CD4-positive, CD25-positive, alpha-beta regulatory T cell (primary cell): ENCODE results near the gene SGMS1. TPM values are rescaled to one million over a fixed set of nuclear protein-coding genes. Genes with fewer than 3 reads are reported as not detected.
"Not testable (repeated sequence)": the region's sequence is repeated elsewhere in the genome, so short reads cannot be mapped to it uniquely, and the experiment has no call there.

ENCODE experiments used
- ATAC-seq, 2 donors: fragments of 150-1000 bp; cut with Tn5 transposase; one replicate each; pipeline ENCODE4 v1.10.0; 2021; ENCODE audit warnings: low read depth in 2 of 2, moderate number of reproducible peaks in 2 of 2, moderate library complexity in 1 of 2
- DNase-seq, 3 donors: peaks; one replicate each; pipeline versions ENCODE4 v3.0.0 to v3.0.0-alpha.2; 2012 to 2022; ENCODE audit warnings: mixed read lengths in 1 of 3
- H3K27ac ChIP-seq: one replicate; pipeline ENCODE4 v1.7.0; 2013; ENCODE audit warnings: mild to moderate bottlenecking, low read length; ENCODE audit not compliant: insufficient read depth, poor library complexity, severe bottlenecking
- H3K27me3 ChIP-seq: one replicate; pipeline ENCODE4 v1.7.0; 2013; ENCODE audit warnings: low read length; ENCODE audit not compliant: control insufficient read depth, insufficient read depth
- H3K36me3 ChIP-seq: one replicate; pipeline ENCODE4 v1.7.0; 2013; ENCODE audit warnings: mild to moderate bottlenecking, low read length, moderate library complexity; ENCODE audit not compliant: control insufficient read depth, insufficient read depth
- H3K4me1 ChIP-seq: 2 replicates; pipeline ENCODE4 v1.7.0; 2013; ENCODE audit warnings: mild to moderate bottlenecking, low read length; ENCODE audit not compliant: insufficient read depth, control insufficient read depth, poor library complexity, severe bottlenecking
- H3K4me3 ChIP-seq: one replicate; pipeline ENCODE4 v1.7.0; 2013; ENCODE audit warnings: low read depth, mild to moderate bottlenecking, low read length, moderate library complexity
- H3K9me3 ChIP-seq, 2 experiments: 1 replicate in 1 of 2; 2 replicates in 1 of 2; pipeline ENCODE4 v1.7.0; 2013; ENCODE audit warnings: low read length in 2 of 2, mild to moderate bottlenecking in 1 of 2, moderate library complexity in 1 of 2; ENCODE audit not compliant: control insufficient read depth in 2 of 2
- H3K27ac Mint-ChIP-seq, 3 donors: one replicate each; pipeline ENCODE4 v1.8.0; 2020 to 2022; ENCODE audit warnings: mild to moderate bottlenecking in 3 of 3, mixed read lengths in 3 of 3, moderate library complexity in 2 of 3
- H3K27me3 Mint-ChIP-seq: one replicate; pipeline ENCODE4 v1.8.0; 2022; ENCODE audit warnings: mild to moderate bottlenecking, mixed read lengths
- H3K36me3 Mint-ChIP-seq: one replicate; pipeline ENCODE4 v1.8.0; 2020; ENCODE audit warnings: mixed read lengths
- H3K4me1 Mint-ChIP-seq, 4 donors: one replicate each; pipeline ENCODE4 v1.8.0; 2020 to 2022; ENCODE audit warnings: mixed read lengths in 4 of 4, mild to moderate bottlenecking in 1 of 4
- H3K4me3 Mint-ChIP-seq, 4 donors: one replicate each; pipeline ENCODE4 v1.8.0; 2020 to 2022; ENCODE audit warnings: mild to moderate bottlenecking in 4 of 4, mixed read lengths in 4 of 4, moderate library complexity in 3 of 4
- H3K9me3 Mint-ChIP-seq, 7 donors: one replicate each; pipeline ENCODE4 v1.8.0; 2020 to 2022; ENCODE audit warnings: mixed read lengths in 7 of 7, mild to moderate bottlenecking in 3 of 7, moderate library complexity in 2 of 7
- polyA plus RNA-seq, 4 donors: library from polyadenylated mRNA; unstranded; fragments of 300-500 nt; fragmentation: Illumina TruSeq; gene quantifications; one replicate each; pipeline ENCODE4 v1.2.3, GENCODE V29; 2021
- total RNA-seq: library from RNA; stranded (reverse); gene quantifications from one replicate; pipeline ENCODE4 v1.2.3, GENCODE V29; 2022

Gene SGMS1
- total and polyA plus RNA-seq, 5 donors from 2014 or later, result 25.7 to 241 (median 33.0) TPM

- Mint-ChIP-seq H3K9me3 (peaks cover 0 to 6% (median 0%) of the 10 kb centered on the region in 7 donors), H3K36me3 (peaks cover 10% of the 10 kb centered on the region), H3K27ac (no peak overlapping the region), H3K4me3 (no peak overlapping the region), H3K27me3 (peaks cover 4% of the 10 kb centered on the region), H3K4me1 (peaks cover 27 to 57% (median 49%) of the 10 kb centered on the region in 4 donors)
- DNase-seq (no peak), ATAC-seq (no peak)
- Histone ChIP-seq H3K9me3 (no peaks in the 10 kb centered on the region), H3K36me3 (no peaks in the 10 kb centered on the region), H3K4me3 (no peak overlapping the region), H3K27me3 (no peaks in the 10 kb centered on the region), H3K4me1 (peaks cover 38% of the 10 kb centered on the region), H3K27ac (no peak overlapping the region)
Measured at GRCh38 chr10:50536617-50537240, 87.0 kb downstream of the SGMS1 start.

- not testable (repeated sequence) for H3K36me3 Mint-ChIP-seq, DNase-seq, H3K9me3 Mint-ChIP-seq, H3K27ac Mint-ChIP-seq, ATAC-seq, H3K27me3 ChIP-seq, H3K27ac ChIP-seq, H3K4me3 Mint-ChIP-seq, H3K4me3 ChIP-seq, H3K36me3 ChIP-seq, H3K27me3 Mint-ChIP-seq, H3K9me3 ChIP-seq
- peaks cover 20% of the 10 kb centered on the region for H3K4me1 ChIP-seq
- peaks cover 28 to 40% (median 35%) of the 10 kb centered on the region in 4 donors for H3K4me1 Mint-ChIP-seq
Measured at GRCh38 chr10:50534748-50535376, 88.9 kb downstream of the SGMS1 start.

GRCh38 chr10:50533296-50533695 lies 90.5 kb downstream of the SGMS1 start:
- H3K36me3 ChIP-seq, result no peaks in the 10 kb centered on the region
- ATAC-seq (no peak), DNase-seq (no peak)
- peaks cover 23 to 40% (median 35%) of the 10 kb centered on the region in 4 donors for H3K4me1 Mint-ChIP-seq
- no peak overlapping the region for H3K27ac Mint-ChIP-seq
- H3K4me3 ChIP-seq, result no peak overlapping the region
- no peak overlapping the region for H3K27ac ChIP-seq
- peaks cover 4% of the 10 kb centered on the region for H3K4me1 ChIP-seq
- no peaks in the 10 kb centered on the region for H3K9me3 Mint-ChIP-seq
- H3K27me3 Mint-ChIP-seq, result no peaks in the 10 kb centered on the region
- H3K4me3 Mint-ChIP-seq, result no peak overlapping the region
- no peaks in the 10 kb centered on the region for H3K27me3 ChIP-seq
- no peaks in the 10 kb centered on the region for H3K9me3 ChIP-seq
- H3K36me3 Mint-ChIP-seq, result peaks cover 3% of the 10 kb centered on the region

GRCh38 chr10:50531388-50532077 lies 92.2 kb downstream of the SGMS1 start:
- no peak overlapping the region for H3K4me3 ChIP-seq
- no peaks in the 10 kb centered on the region for H3K36me3 ChIP-seq
- Mint-ChIP-seq H3K4me1 (peaks cover 33 to 47% (median 43%) of the 10 kb centered on the region in 4 donors), H3K27ac (no peak overlapping the region), H3K27me3 (no peaks in the 10 kb centered on the region), H3K9me3 (no peaks in the 10 kb centered on the region), H3K4me3 (no peak overlapping the region), H3K36me3 (peaks cover 3% of the 10 kb centered on the region)
- H3K9me3 ChIP-seq, result no peaks in the 10 kb centered on the region
- no peak overlapping the region for H3K27ac ChIP-seq
- peaks cover 8% of the 10 kb centered on the region for H3K4me1 ChIP-seq
- DNase-seq (no peak), ATAC-seq (no peak)
- H3K27me3 ChIP-seq, result no peaks in the 10 kb centered on the region

GRCh38 chr10:50529660-50530059 lies 94.1 kb downstream of the SGMS1 start:
- H3K27me3 ChIP-seq, result no peaks in the 10 kb centered on the region
- ATAC-seq (no peak), DNase-seq (no peak)
- no peak overlapping the region for H3K4me3 ChIP-seq
- H3K27ac Mint-ChIP-seq, result peak overlapping the region in 1 of 3 donors; percentile 26
- peaks cover 43 to 46% (median 44%) of the 10 kb centered on the region in 4 donors for H3K4me1 Mint-ChIP-seq
- H3K4me3 Mint-ChIP-seq, result no peak overlapping the region
- peaks cover 8% of the 10 kb centered on the region for H3K4me1 ChIP-seq
- no peaks in the 10 kb centered on the region for H3K27me3 Mint-ChIP-seq
- no peaks in the 10 kb centered on the region for H3K9me3 Mint-ChIP-seq
- H3K36me3 Mint-ChIP-seq, result peaks cover 9% of the 10 kb centered on the region
- no peaks in the 10 kb centered on the region for H3K36me3 ChIP-seq
- H3K27ac ChIP-seq, result no peak overlapping the region
- H3K9me3 ChIP-seq, result no peaks in the 10 kb centered on the region

GRCh38 chr10:50528206-50528605 lies 95.5 kb downstream of the SGMS1 start:
- no peak for ATAC-seq
- Mint-ChIP-seq H3K4me1 (peaks cover 43 to 55% (median 46%) of the 10 kb centered on the region in 4 donors), H3K27me3 (no peaks in the 10 kb centered on the region), H3K4me3 (no peak overlapping the region), H3K9me3 (no peaks in the 10 kb centered on the region), H3K27ac (peak overlapping the region in 2 of 3 donors; percentile 7 to 81), H3K36me3 (peaks cover 9% of the 10 kb centered on the region)
- Histone ChIP-seq H3K36me3 (no peaks in the 10 kb centered on the region), H3K4me1 (peaks cover 8% of the 10 kb centered on the region), H3K27me3 (no peaks in the 10 kb centered on the region), H3K27ac (no peak overlapping the region), H3K9me3 (no peaks in the 10 kb centered on the region), H3K4me3 (no peak overlapping the region)
- no peak for DNase-seq

- Histone ChIP-seq H3K4me3 (peak overlapping the region; percentile 33), H3K36me3 (no peaks in the 10 kb centered on the region), H3K9me3 (no peaks in the 10 kb centered on the region), H3K27ac (no peak overlapping the region), H3K27me3 (no peaks in the 10 kb centered on the region), H3K4me1 (peaks cover 8% of the 10 kb centered on the region)
- peaks cover 47 to 62% (median 49%) of the 10 kb centered on the region in 4 donors for H3K4me1 Mint-ChIP-seq
- H3K27me3 Mint-ChIP-seq, result no peaks in the 10 kb centered on the region
- H3K9me3 Mint-ChIP-seq, result no peaks in the 10 kb centered on the region
- H3K36me3 Mint-ChIP-seq, result peaks cover 12% of the 10 kb centered on the region
- ATAC-seq (peak; percentile 50 to 63), DNase-seq (peak in 1 of 3 donors; percentile 54)
- H3K4me3 Mint-ChIP-seq, result peak overlapping the region; percentile 3 to 19 (median 7)
- H3K27ac Mint-ChIP-seq, result peak overlapping the region; percentile 45 to 81 (median 51)
Measured at GRCh38 chr10:50527442-50528043, 96.2 kb downstream of the SGMS1 start.
